Lung (tissue), 12 donors: Measurements from ENCODE around the gene HUWE1. TPM values are rescaled to one million over a fixed set of nuclear protein-coding genes. Genes with fewer than 3 reads are reported as not detected.
"Not testable (repeated sequence)": the region's sequence is repeated elsewhere in the genome, so short reads cannot be mapped to it uniquely, and the experiment has no call there.

Experiments used
- ATAC-seq: fragments of 200-7000 bp; cut with Tn5 transposase; one replicate; pipeline ENCODE4 v1.9.1; 2020; ENCODE audit warnings: moderate number of reproducible peaks; ENCODE audit not compliant: insufficient read depth, low FRiP score
- DNase-seq, 3 donors: peaks; one replicate each; pipeline ENCODE4 v3.0.0-alpha.2; 2013 to 2017
- H3K27ac ChIP-seq, 2 donors: one replicate each; pipeline ENCODE4 v1.5.1; 2013; ENCODE audit warnings: mild to moderate bottlenecking in 2 of 2, moderate library complexity in 2 of 2, control low read depth in 1 of 2, inconsistent platforms in 1 of 2, low read depth in 1 of 2, low read length in 1 of 2
- H3K27me3 ChIP-seq, 3 donors: one replicate each; pipeline ENCODE4 v1.5.1; 2013; ENCODE audit warnings: low read length in 2 of 3; ENCODE audit not compliant: control insufficient read depth in 3 of 3, insufficient read depth in 3 of 3
- H3K36me3 ChIP-seq, 4 donors: one replicate each; pipeline ENCODE4 v1.5.1; 2013; ENCODE audit warnings: low read length in 4 of 4, mild to moderate bottlenecking in 1 of 4, moderate library complexity in 1 of 4; ENCODE audit not compliant: control insufficient read depth in 4 of 4, insufficient read depth in 4 of 4
- H3K4me1 ChIP-seq, 5 donors: one replicate each; pipeline ENCODE4 v1.5.1; 2013; ENCODE audit warnings: low read length in 5 of 5, mild to moderate bottlenecking in 2 of 5, moderate library complexity in 1 of 5; ENCODE audit not compliant: control insufficient read depth in 5 of 5, insufficient read depth in 5 of 5
- H3K4me3 ChIP-seq: one replicate; pipeline ENCODE4 v1.5.1; 2013; ENCODE audit warnings: mild to moderate bottlenecking, control low read depth, moderate library complexity
- H3K9ac ChIP-seq, 2 donors: one replicate each; pipeline ENCODE4 v1.5.1; 2013; ENCODE audit warnings: low read length in 2 of 2, control low read depth in 1 of 2; ENCODE audit not compliant: insufficient read depth in 1 of 2
- H3K9me3 ChIP-seq, 4 donors: one replicate each; pipeline ENCODE4 v1.5.1; 2013; ENCODE audit warnings: low read length in 3 of 4, mild to moderate bottlenecking in 1 of 4, moderate library complexity in 1 of 4; ENCODE audit not compliant: control insufficient read depth in 4 of 4, insufficient read depth in 3 of 4
- WGBS, 2 donors: extraction: QIAGEN DNeasy Blood & Tissue Kit; methylation state at CpG; one replicate each; pipeline ENCODE4 v1.1.7; 2013; 5-methylcytosine and 5-hydroxymethylcytosine counted together
- polyA plus RNA-seq, 2 donors: library from polyadenylated mRNA; stranded (reverse); fragments of 200-250 nt; gene quantifications; one replicate each; pipeline ENCODE4 v1.2.1, GENCODE V29; 2013
- total RNA-seq, 2 donors: library from RNA; depleted of rRNA in 1 of 2; stranded (reverse); fragments of >200 nt in 1 of 2; gene quantifications; one replicate each; pipeline ENCODE4 v1.2.1, GENCODE V29; 2014 to 2021
- TF ChIP-seq, protein P1 (sequence below): IDR thresholded peaks from 2 replicates; pipeline ENCODE4 v1.5.1; 2012; ENCODE audit warnings: mild to moderate bottlenecking; ENCODE audit errors: control extremely low read depth, extremely low read depth
- donor health status: control.
- donor health status: control.
- donor health status: Bipolar disorder and iron deficiency.
- donor health status: healthy.
- donor health status: DM: yes; HTN: yes; CAD: no.

Gene HUWE1
- total and polyA plus RNA-seq, 4 donors = 26.0 to 185 (median 76.5) TPM

DNA sequence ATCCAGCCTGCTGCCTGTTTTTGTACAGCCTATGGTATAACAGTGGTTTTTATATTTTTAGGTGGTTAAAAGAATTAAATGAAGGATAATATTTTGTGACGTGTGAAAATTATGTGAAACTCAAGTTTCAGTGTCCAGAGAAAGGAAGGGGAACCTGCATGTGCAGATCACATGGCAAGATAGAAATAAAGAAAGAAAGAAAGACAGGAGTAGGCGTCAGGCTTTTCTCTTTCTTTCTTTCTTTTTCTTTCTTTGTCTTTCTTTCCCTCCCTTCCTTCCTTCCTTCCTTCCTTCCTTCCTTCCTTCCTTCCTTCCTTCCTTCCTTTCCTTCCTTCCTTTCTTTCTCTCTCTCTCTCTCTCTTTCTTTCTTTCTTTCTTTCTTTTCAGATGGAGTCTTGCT is 42.0 kb upstream of the HUWE1 start:
- 59 to 77% methylated on average over 2 of the region's 2 CpGs for WGBS, 2 donors
- ATAC-seq = no peak

GRCh38 chrX:53724872-53725271 is 38.4 kb upstream of the HUWE1 start:
- no peak for DNase-seq
- 68 to 100% methylated on average over 4 to 5 of the region's 5 CpGs for WGBS, 2 donors
- no peak for ATAC-seq

More for the DNA sequence above, 42.0 kb upstream of the HUWE1 start:
- TF ChIP-seq, protein P1, sequence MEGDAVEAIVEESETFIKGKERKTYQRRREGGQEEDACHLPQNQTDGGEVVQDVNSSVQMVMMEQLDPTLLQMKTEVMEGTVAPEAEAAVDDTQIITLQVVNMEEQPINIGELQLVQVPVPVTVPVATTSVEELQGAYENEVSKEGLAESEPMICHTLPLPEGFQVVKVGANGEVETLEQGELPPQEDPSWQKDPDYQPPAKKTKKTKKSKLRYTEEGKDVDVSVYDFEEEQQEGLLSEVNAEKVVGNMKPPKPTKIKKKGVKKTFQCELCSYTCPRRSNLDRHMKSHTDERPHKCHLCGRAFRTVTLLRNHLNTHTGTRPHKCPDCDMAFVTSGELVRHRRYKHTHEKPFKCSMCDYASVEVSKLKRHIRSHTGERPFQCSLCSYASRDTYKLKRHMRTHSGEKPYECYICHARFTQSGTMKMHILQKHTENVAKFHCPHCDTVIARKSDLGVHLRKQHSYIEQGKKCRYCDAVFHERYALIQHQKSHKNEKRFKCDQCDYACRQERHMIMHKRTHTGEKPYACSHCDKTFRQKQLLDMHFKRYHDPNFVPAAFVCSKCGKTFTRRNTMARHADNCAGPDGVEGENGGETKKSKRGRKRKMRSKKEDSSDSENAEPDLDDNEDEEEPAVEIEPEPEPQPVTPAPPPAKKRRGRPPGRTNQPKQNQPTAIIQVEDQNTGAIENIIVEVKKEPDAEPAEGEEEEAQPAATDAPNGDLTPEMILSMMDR = no peak
- H3K27ac ChIP-seq = no peak overlapping the region
- H3K36me3 ChIP-seq = no peaks in the 10 kb centered on the region
- no peaks in the 10 kb centered on the region for H3K4me1 ChIP-seq
- peaks cover 0 to 5% (median 0%) of the 10 kb centered on the region in 4 donors for H3K9me3 ChIP-seq
- H3K9ac ChIP-seq = no peak overlapping the region
- no peak overlapping the region for H3K4me3 ChIP-seq
- no peak for DNase-seq
- no peaks in the 10 kb centered on the region for H3K27me3 ChIP-seq

DNA sequence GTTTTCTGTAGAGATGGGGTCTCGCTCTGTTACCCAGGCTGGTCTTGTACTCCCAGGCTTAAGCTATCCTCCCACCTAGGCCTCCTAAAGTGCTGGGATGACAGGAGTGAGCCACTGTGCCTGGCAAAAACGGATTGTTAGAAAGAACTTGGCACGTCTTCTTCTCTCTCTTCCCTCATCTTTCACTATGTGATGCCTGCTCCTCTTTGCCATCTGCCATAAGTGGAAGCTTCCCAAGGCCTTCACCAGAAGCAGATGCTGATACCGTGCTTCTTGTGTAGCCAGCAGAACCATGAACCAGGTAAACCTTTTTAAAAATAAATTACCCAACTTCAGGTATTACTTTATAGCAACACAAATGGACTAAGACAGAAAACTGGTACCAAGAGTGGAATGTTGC is 36.9 kb upstream of the HUWE1 start:
- Histone ChIP-seq H3K36me3 (no peaks in the 10 kb centered on the region), H3K9ac (no peak overlapping the region), H3K27ac (no peak overlapping the region), H3K27me3 (no peaks in the 10 kb centered on the region), H3K4me1 (no peaks in the 10 kb centered on the region), H3K4me3 (no peak overlapping the region), H3K9me3 (peaks cover 0 to 5% (median 0%) of the 10 kb centered on the region in 4 donors)
- 75 to 95% methylated on average over 4 of the region's 4 CpGs for WGBS, 2 donors
- DNase-seq (no peak), ATAC-seq (no peak)
- TF ChIP-seq, protein P1 = no peak

More at GRCh38 chrX:53724872-53725271, 38.4 kb upstream of the HUWE1 start:
- Histone ChIP-seq H3K36me3 (no peaks in the 10 kb centered on the region), H3K4me1 (no peaks in the 10 kb centered on the region), H3K4me3 (no peak overlapping the region), H3K9ac (no peak overlapping the region), H3K9me3 (peaks cover 0 to 5% (median 0%) of the 10 kb centered on the region in 4 donors), H3K27me3 (no peaks in the 10 kb centered on the region), H3K27ac (no peak overlapping the region)
- TF ChIP-seq, protein P1 = no peak

DNA sequence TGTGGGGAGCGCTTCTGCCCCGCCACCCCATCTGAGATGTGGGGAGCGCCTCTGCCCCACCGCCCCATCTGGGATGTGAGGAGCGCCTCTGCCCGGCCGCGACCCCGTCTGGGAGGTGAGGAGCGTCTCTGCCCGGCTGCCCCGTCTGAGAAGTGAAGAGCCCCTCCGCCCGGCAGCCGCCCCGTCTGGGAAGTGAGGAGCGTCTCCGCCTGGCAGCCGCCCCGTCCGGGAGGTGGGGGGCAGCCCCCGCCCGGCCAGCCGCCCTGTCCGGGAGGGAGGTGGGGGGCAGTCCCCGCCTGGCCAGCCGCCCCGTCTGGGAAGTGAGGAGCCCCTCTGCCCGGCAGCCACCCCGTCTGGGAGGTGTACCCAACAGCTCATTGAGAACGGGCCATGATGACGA is 35.1 kb upstream of the HUWE1 start:
- not testable (repeated sequence) for H3K9ac ChIP-seq, DNase-seq, H3K27ac ChIP-seq, H3K4me1 ChIP-seq, H3K36me3 ChIP-seq, H3K27me3 ChIP-seq, H3K4me3 ChIP-seq, H3K9me3 ChIP-seq, ATAC-seq
- WGBS, 2 donors = 84 to 94% methylated on average over 20 to 29 of the region's 32 CpGs

DNA sequence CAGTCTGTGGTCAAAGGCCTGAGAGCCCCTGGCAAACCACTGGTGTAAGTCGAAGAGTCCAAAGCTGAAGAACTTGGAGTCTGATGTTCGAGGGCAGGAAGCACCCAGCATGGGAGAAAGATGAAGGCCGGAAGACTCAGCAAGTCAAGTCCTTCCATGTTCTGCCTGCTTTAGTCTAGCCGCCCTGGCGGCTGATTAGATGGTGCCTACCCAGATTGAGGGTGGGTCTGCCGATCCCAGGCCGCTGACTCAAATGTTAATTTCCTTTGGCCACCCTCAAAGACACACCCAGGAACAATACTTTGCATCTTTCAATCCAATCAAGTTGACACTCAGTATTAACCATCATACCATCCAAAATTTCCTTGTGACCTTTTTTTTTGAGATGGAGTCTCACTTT is 33.1 kb upstream of the HUWE1 start:
- not testable (repeated sequence) for H3K27me3 ChIP-seq, H3K9me3 ChIP-seq, DNase-seq, H3K36me3 ChIP-seq, H3K4me3 ChIP-seq, ATAC-seq, H3K4me1 ChIP-seq, H3K9ac ChIP-seq, H3K27ac ChIP-seq
- WGBS, 2 donors = 82 to 97% methylated on average over 7 of the region's 7 CpGs
